HG02884 (cell line): ENCODE results near the gene NINJ2.

Source experiments
- ATAC-seq: cut with Tn5 transposase; IDR thresholded peaks from one replicate; pipeline ENCODE4 v1.9.1; 2021; ENCODE audit warnings: mild to moderate bottlenecking, moderate library complexity; ENCODE audit not compliant: unreplicated experiment

Gene NINJ2

GRCh38 chr12:674272-674781, 11.1 kb upstream of the NINJ2 start:
- peak; percentile 86 for ATAC-seq

GRCh38 chr12:673849-674248, 10.6 kb upstream of the NINJ2 start:
- ATAC-seq = peak; percentile 4

- ATAC-seq = no peak
Observed at GRCh38 chr12:669576-669945, 6.3 kb upstream of the NINJ2 start.

GRCh38 chr12:668090-668481, 4.8 kb upstream of the NINJ2 start:
- ATAC-seq = no peak

- no peak for ATAC-seq
Observed at GRCh38 chr12:666766-667308, 3.6 kb upstream of the NINJ2 start.

GRCh38 chr12:666066-666465, 2.8 kb upstream of the NINJ2 start:
- ATAC-seq = no peak

GRCh38 chr12:664779-665092, 1.5 kb upstream of the NINJ2 start:
- ATAC-seq = no peak

- ATAC-seq = no peak
Observed at GRCh38 chr12:664075-664778, 982 bp upstream of the NINJ2 start.

GRCh38 chr12:662566-663292, 516 bp downstream of the NINJ2 start:
- ATAC-seq = no peak

GRCh38 chr12:661720-662486, 1.3 kb downstream of the NINJ2 start:
- no peak for ATAC-seq

- ATAC-seq = no peak
Observed at GRCh38 chr12:659090-659683, 4.1 kb downstream of the NINJ2 start.

- no peak for ATAC-seq
Observed at GRCh38 chr12:650983-651382, 12.3 kb downstream of the NINJ2 start.

GRCh38 chr12:647385-648085, 15.7 kb downstream of the NINJ2 start:
- no peak for ATAC-seq

GRCh38 chr12:646442-647384, 16.5 kb downstream of the NINJ2 start:
- no peak for ATAC-seq

GRCh38 chr12:645563-646071, 17.6 kb downstream of the NINJ2 start:
- no peak for ATAC-seq

GRCh38 chr12:644818-645552, 18.3 kb downstream of the NINJ2 start:
- no peak for ATAC-seq

GRCh38 chr12:644303-644639, 19.0 kb downstream of the NINJ2 start:
- no peak for ATAC-seq

GRCh38 chr12:643475-644302, 19.6 kb downstream of the NINJ2 start:
- ATAC-seq = no peak
